Ovary (tissue), 3 donors: Measurements from ENCODE around the gene FOXP1.

Source experiments
- CTCF ChIP-seq, 3 donors: fragments of 450-650 bp in 2 of 3; fragments of 200-600 bp in 1 of 3; IDR thresholded peaks; one replicate each; pipeline versions ENCODE4 v1.5.1 to v1.8.0; 2016 to 2022; ENCODE audit warnings: antibody characterized with exemption in 3 of 3, mild to moderate bottlenecking in 1 of 3
- POLR2A ChIP-seq: fragments of 450-650 bp; IDR thresholded peaks from one replicate; pipeline ENCODE4 v1.6.1; 2017; ENCODE audit warnings: antibody characterized with exemption, mild to moderate bottlenecking, moderate library complexity
- donor health status: DM: no; HTN: no; CAD: no.

GRCh38 chr3:70914862-70915261 is 668.7 kb downstream of the FOXP1 start:
- no peak for TF ChIP-seq CTCF (IDR thresholded peaks at IDR 0.05)
- no peak for TF ChIP-seq POLR2A
